Urinary bladder (tissue), 4 donors: ENCODE results near the gene CHRM3. TPM values are rescaled to one million over a fixed set of nuclear protein-coding genes. Genes with fewer than 3 reads are reported as not detected.
"Not testable (repeated sequence)": the region's sequence is repeated elsewhere in the genome, so short reads cannot be mapped to it uniquely, and the experiment has no call there.

Source experiments
- DNase-seq: peaks from one replicate; pipeline ENCODE4 v3.0.0-alpha.2; 2015; ENCODE audit errors: extremely low spot score
- H3K27ac ChIP-seq: one replicate; pipeline ENCODE4 v1.5.1; 2013; ENCODE audit warnings: low read depth, mild to moderate bottlenecking, moderate library complexity
- H3K36me3 ChIP-seq: one replicate; pipeline ENCODE4 v1.6.1; 2013; ENCODE audit warnings: mild to moderate bottlenecking, moderate library complexity; ENCODE audit not compliant: insufficient read depth
- H3K4me1 ChIP-seq: one replicate; pipeline ENCODE4 v1.6.1; 2013; ENCODE audit warnings: mild to moderate bottlenecking, moderate library complexity; ENCODE audit not compliant: insufficient read depth
- H3K4me3 ChIP-seq: one replicate; pipeline ENCODE4 v1.5.1; 2013; ENCODE audit warnings: low read depth, low read length
- WGBS: extraction: QIAGEN DNeasy Blood & Tissue Kit; methylation state at CpG from one replicate; pipeline ENCODE4 v1.1.7; 2013; 5-methylcytosine and 5-hydroxymethylcytosine counted together
- polyA plus RNA-seq: library from polyadenylated mRNA; stranded (reverse); fragments of 200-250 nt; gene quantifications from one replicate; pipeline ENCODE4 v1.2.3, GENCODE V29; 2013
- total RNA-seq: library from RNA; depleted of rRNA; stranded (reverse); fragments of >200 nt; gene quantifications from one replicate; pipeline ENCODE4 v1.2.3, GENCODE V29; 2014
- donor health status: healthy with polysubstance abuse.
- donor health status: healthy.

Gene CHRM3
- 58.5 TPM for total RNA-seq
- polyA plus RNA-seq: 29.8 TPM

DNA sequence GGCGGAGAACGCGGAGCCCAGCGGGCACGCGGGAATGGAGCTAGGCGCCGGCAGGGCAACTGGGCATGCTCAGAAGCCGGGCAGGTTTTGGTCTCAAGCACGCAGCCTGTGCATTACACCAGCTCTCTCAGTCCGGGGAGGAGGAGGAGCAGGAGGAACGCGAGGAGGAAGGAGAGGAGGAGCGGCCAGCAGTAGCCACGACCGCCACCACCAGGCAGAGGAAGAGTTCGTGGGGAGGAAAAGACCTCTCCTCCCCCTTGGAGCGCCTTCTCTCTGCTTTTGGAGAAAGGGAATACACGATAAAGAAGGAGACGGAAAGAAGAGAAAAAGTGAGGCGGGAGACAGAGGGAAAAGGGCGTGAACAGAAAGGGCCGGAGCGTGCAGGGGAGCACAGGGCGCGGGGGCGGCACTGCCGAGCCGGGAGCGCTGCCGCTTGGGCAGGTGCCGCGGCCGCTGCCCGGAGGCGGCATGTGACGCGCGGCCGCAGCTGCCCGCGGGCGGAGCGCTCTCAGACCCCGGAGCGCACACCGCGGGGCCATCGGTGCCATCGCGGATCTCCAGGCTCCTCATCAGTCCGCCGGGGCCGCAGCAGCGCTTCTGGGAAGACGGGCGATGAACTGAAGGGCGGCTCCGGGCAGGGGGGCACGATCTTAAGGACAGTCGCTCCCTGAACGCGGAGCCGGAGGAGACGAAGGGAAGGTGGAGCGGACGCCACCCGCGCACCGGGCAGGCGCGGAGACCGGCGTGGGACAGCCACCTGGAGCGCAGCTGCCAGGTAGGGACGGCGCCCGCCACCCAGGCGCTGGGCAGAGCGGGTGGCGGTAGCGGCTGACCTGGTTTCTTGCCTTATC lies at the start of gene CHRM3:
Gene CHRM3, plus strand, starts transcription at position 116 of the 851 bp plus-strand sequence. CDS start 520,884 bp downstream, outside the sequence.
- Histone ChIP-seq H3K4me3 (peak within 1 kb of the TSS; percentile 36), H3K4me1 (no peaks in the 10 kb centered on the region), H3K36me3 (no peaks in the 10 kb centered on the region), H3K27ac (no peak within 1 kb of the TSS)
- DNase-seq: no peak
- WGBS: under 1% methylated on average over 82 of the region's 82 CpGs

DNA sequence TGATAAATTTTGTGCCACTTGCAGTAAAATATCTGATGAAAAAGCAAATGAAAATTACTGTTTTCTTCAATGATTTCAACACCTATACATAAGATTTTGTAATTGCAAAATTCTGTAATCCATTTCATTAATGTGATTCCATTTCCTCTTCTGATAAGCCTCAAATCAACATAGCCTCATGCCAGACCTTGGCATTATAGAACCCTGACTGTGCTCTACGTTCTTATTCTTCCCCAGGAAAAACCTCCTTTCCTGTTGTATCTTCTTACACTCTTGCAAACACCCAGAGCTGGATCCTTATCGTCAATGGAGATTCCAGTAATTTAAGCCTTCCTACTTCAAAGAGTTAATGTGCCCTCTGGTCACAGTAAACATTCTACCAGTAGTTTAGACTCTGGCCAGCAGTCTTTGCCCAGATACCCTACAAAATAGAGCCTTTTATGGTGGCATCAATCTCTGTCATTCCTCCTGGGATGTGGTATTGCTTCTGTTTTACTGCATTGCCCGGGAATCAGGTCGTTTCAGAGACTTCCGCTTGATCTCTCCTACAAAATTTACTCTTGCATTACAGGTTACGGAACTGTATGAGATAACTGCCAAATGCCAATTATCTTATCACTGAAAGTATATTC lies 48.5 kb upstream of the CHRM3 start:
- no peak overlapping the region for H3K4me3 ChIP-seq
- H3K4me1 ChIP-seq: no peaks in the 10 kb centered on the region
- no peak overlapping the region for H3K27ac ChIP-seq
- no peak for DNase-seq
- no peaks in the 10 kb centered on the region for H3K36me3 ChIP-seq
- 60% methylated on average over 6 of the region's 6 CpGs for WGBS

DNA sequence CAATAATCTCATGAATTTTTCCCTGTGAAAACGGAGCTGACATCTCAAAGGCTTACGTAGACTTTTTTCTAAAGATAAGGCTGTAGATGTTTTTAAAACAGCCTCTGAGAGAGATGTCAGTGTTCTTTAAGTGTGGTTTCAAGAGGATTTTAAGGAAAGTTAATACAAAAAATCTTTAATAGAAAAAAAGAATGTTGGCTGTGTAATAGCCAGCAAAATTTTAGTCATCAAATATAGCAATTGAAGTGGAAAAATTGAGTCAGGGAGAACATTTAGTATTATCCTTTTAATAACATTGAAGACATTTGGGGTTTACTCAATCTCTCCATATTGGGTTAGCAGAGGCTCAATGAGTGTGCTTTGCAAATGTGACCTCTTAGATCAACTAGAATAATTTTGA lies 38.6 kb upstream of the CHRM3 start:
- WGBS: 46% methylated on average over 2 of the region's 2 CpGs
- H3K27ac ChIP-seq: no peak overlapping the region

DNA sequence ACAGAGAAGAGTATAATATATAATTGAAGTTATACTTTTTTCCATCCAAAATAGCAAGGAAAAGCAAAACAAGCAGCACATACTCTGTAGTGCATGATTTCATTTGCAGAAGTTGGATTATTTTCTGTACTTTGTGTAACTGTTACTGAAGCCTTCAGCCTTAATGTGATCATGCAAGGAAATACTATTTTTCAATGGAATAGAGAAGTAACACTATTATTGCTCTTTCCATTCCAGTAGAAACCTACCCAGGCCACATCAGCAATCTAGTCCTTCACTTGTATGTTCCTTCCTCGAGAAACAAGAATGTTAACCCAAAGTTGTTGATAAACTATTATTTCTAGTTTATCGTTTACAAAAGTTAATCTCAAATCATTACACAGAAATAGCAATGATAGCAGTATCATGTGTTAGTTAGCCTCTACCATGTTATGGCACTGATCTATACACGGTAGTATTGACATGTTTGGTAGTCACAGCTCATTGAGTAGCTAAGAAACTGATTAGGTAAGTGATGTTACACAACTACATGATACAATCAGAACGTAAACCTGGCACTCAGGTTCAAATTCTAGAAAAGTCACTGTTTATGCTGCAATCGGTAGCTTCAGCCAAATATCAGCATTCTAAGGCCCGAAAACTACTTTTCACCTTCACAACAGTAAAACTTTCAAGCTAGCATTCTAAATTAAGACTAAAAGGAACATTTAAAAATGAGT lies 37.6 kb upstream of the CHRM3 start:
- H3K4me1 ChIP-seq: no peaks in the 10 kb centered on the region
- H3K27ac ChIP-seq: no peak overlapping the region
- H3K36me3 ChIP-seq: no peaks in the 10 kb centered on the region
- WGBS: 86% methylated on average over 6 of the region's 6 CpGs
- no peak for DNase-seq
- H3K4me3 ChIP-seq: no peak overlapping the region

More for the DNA sequence above, 38.6 kb upstream of the CHRM3 start:
- Histone ChIP-seq H3K4me3 (no peak overlapping the region), H3K4me1 (no peaks in the 10 kb centered on the region), H3K36me3 (no peaks in the 10 kb centered on the region)
- no peak for DNase-seq

DNA sequence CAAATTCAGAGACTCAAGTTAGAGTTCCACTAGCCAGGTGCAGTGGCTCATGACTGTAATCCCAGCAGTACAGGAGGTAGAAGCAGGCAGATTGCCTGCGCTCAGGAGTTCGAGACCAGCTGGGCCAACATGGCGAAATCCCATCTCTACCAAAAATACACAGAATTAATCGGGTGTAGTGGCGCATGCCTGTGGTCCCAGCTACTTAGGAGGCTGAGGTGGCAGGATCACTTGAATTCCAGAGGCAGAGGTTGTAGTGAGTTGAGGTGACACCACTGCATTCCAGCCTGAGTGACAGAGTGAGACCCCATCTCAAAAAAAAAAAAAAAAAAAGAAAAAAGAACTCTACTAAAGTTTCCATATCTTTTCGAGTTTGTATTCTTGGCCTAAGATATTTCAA lies 36.7 kb upstream of the CHRM3 start:
- 87% methylated on average over 6 of the region's 6 CpGs for WGBS
- H3K36me3 ChIP-seq: no peaks in the 10 kb centered on the region
- H3K4me3 ChIP-seq: no peak overlapping the region
- no peaks in the 10 kb centered on the region for H3K4me1 ChIP-seq
- DNase-seq: no peak
- no peak overlapping the region for H3K27ac ChIP-seq

DNA sequence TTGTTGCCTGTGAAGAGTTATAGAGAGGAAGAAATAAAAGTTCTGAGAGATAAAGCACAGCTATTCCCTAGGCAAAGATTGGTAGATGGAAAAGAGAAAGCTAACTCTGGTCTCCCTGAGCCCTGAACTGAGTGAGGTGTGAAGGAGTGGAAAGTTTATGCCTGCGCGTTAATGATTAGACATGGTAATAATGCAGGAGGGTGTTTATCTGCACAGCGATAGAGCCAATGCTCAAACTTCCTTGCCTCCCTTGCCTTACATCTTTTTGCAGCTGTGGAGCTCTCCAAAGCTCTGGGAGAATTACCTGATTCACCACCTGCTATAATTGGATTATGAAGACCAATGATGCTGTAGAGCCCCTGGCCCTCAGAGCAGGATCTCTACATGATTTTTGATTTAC lies 32.8 kb upstream of the CHRM3 start:
- Histone ChIP-seq H3K4me3 (no peak overlapping the region), H3K27ac (no peak overlapping the region), H3K4me1 (no peaks in the 10 kb centered on the region), H3K36me3 (no peaks in the 10 kb centered on the region)
- WGBS: 86% methylated on average over 3 of the region's 3 CpGs
- no peak for DNase-seq

DNA sequence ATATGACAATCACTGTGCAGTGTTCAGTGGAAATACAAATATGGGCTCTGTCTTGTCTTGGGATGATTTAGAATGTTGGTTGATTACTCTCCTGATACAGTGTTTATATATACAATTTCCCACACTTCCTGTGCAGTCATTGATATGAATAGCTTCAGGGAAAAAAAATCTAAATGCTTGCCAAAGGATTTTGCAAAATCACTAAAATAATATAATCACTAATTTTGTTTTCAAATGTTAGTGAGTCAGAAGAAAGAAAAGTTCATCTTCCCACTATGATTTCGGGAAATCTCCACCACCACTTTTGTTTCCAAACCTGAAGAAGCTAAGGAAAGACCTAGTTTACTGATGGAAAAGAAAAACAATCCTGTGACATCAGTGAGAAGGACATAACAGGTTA lies 32.1 kb upstream of the CHRM3 start:
- H3K4me3 ChIP-seq: no peak overlapping the region
- H3K36me3 ChIP-seq: no peaks in the 10 kb centered on the region
- no peaks in the 10 kb centered on the region for H3K4me1 ChIP-seq
- DNase-seq: no peak
- 69% methylated on average over 1 of the region's 1 CpG for WGBS
- no peak overlapping the region for H3K27ac ChIP-seq

DNA sequence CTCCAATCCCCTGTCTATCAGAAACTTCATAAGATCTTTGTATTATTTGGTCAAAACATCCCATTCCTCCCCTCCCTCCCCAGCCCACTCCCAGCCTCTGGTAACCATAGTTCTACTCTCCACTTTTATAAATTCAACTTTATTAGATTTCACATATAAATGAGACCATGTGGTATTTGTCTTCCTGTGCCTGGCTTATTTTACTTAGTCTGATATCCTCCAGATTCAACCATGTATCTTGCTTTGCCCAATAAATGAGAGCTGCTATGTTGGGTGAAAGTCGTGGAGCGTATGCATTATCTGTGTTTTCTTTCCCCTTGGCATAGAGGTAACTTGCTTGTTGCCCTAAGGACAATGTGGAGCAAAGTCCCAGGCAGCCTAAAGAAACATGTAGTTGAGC lies 28.5 kb upstream of the CHRM3 start:
- Histone ChIP-seq H3K4me3 (no peak overlapping the region), H3K36me3 (no peaks in the 10 kb centered on the region), H3K27ac (no peak overlapping the region), H3K4me1 (no peaks in the 10 kb centered on the region)
- DNase-seq: no peak
- 84% methylated on average over 2 of the region's 2 CpGs for WGBS

DNA sequence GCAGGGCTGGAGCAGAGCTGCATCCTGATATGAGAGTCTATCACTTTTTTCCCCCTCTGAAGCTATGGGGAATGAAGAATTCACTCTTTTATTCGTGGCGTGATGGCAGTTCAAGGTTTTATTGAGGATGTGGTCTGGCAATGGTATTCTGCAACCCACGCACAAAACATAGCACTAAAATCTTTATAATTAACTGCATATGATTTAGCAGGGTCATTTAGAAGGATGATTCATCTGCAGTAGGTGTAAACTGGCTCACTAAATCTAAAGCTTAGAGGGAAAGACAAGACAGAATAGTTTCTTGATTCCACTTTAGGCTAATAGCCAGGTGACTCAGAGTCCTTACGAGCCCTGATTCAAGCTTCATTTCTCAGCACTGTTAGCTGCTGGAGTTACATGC lies 25.0 kb upstream of the CHRM3 start:
- no peak for DNase-seq
- WGBS: 20% methylated on average over 4 of the region's 4 CpGs
- H3K27ac ChIP-seq: no peak overlapping the region
- no peaks in the 10 kb centered on the region for H3K4me1 ChIP-seq
- H3K36me3 ChIP-seq: no peaks in the 10 kb centered on the region
- no peak overlapping the region for H3K4me3 ChIP-seq

DNA sequence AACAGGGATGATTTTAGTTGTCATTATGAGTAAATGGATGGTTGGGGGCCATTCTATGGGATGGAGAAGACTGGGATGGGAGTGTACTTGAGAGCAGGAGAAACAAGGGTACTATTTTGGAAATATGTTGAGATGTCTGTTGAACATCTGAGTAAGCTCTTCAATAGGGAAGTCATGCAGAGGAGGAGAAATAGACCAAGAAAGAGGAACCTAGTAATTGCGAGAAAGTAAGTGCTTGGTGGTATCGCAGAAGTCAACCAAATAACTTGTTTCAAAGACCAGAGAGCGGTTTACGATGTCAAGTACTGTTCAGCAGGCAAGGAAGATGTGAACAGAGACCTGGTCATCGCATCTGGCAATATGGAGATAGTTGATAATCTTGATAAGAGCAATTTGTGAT lies 22.4 kb upstream of the CHRM3 start:
- 90% methylated on average over 5 of the region's 5 CpGs for WGBS
- no peaks in the 10 kb centered on the region for H3K4me1 ChIP-seq
- no peaks in the 10 kb centered on the region for H3K36me3 ChIP-seq
- DNase-seq: no peak
- no peak overlapping the region for H3K27ac ChIP-seq
- H3K4me3 ChIP-seq: no peak overlapping the region

DNA sequence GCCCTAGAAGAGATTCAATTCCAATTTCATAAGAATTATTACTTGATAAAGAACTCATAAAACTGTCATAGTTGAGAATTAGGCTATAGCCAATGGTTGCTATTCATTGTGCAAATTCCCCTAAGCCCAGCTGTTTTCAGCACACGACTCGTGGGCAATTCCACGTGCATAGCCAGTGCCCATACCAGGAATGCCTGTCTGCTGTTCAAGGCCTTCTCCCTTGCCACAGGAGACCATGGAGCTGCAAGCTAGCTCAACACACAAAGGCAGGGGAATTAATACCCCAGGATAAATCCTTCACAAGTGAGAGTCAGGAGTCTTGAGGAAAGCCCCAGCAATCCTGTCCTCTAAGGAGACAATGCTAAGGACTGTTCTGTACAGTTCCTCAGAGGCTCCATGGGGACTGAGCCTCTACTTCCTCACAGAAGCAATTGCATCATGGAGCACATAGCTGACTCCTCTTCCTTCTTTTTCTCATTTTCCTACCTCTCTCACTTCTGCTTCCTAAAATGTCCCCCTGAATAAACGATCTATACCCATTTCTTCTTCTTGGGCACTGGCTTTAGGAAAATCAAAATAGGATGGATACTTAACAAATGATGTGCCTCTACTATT lies 19.1 kb upstream of the CHRM3 start:
- DNase-seq: no peak
- H3K4me1 ChIP-seq: no peaks in the 10 kb centered on the region
- H3K4me3 ChIP-seq: no peak overlapping the region
- H3K27ac ChIP-seq: no peak overlapping the region
- H3K36me3 ChIP-seq: no peaks in the 10 kb centered on the region
- 74% methylated on average over 4 of the region's 4 CpGs for WGBS

DNA sequence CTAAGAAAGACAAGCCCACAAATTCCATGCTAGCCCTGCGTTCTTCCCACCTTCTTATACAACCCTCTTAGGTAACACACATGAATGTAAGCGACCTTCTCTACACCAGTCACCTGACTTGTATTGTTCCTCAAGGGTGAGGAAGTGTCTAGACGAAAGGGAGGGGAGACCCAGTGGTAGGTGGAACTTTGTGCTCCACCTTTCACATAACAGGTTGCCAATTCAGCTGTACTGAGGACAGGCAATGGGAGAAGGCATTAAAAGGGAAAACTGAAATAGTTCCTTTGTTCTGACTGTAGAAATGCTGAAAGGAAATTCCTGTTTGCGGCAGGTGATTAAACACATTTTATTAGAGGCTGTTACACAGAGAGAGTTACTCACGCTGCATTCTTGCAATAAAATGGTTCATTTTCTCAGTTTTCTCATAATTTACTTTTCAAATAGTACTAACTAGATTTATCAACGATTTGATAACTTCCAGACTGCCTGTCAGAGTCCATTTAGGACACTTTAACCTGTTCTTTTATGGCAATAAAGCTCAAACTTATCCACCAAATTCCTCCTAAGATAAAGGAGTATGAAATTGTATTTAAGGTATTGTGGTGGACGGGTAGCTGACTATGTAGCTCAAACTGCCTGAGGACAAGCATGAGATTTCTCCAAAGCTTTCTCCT lies 17.8 kb upstream of the CHRM3 start:
- no peak overlapping the region for H3K4me3 ChIP-seq
- WGBS: 67% methylated on average over 7 of the region's 7 CpGs
- H3K36me3 ChIP-seq: no peaks in the 10 kb centered on the region
- H3K4me1 ChIP-seq: no peaks in the 10 kb centered on the region
- DNase-seq: no peak
- H3K27ac ChIP-seq: no peak overlapping the region

DNA sequence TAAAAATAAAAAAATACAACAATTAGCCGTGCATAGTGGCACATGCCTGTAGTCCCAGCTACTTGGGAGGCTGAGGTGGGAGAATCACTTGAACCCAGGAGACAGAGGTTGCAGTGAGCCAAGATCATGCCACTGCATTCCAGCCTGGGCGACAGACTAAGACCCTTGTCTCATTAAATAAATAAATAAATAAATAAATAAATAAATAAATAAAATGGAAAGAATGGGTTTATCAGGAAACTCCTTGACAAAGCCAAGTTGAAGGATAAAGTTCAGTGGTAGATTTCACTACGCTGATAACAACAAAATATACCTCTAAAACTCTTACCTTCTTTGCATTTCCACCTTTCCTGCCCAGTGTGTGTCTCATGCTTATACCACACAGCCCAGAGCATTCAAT lies 15.5 kb upstream of the CHRM3 start:
- H3K27ac ChIP-seq, H3K4me3 ChIP-seq, DNase-seq, H3K4me1 ChIP-seq, H3K36me3 ChIP-seq: not testable (repeated sequence)
- 79% methylated on average over 3 of the region's 3 CpGs for WGBS
